ENCODE measurements around the gene SHB. TPM values are rescaled to one million over a fixed set of nuclear protein-coding genes. Genes with fewer than 3 reads are reported as not detected.

The SHB gene
- total RNA-seq, 1 donor from 2014 or later, result 0.44 TPM

- H3K36me3 Mint-ChIP-seq (ENCODE audit: low read depth), result no peaks in the 10 kb centered on the region
- POLR2A ChIA-PET, result interaction anchor here (0.7 kb wide), 1 partner anchor 482 kb away, joined by 3 read pairs; no protein-coding TSS in a partner anchor
- DNase-seq (no peak), ATAC-seq (ENCODE audit: low read depth) (no peak)
- no peak overlapping the region for H3K4me3 Mint-ChIP-seq
- H3K27ac Mint-ChIP-seq, result no peak overlapping the region
- H3K4me1 Mint-ChIP-seq, result peaks cover 2% of the 10 kb centered on the region
- intact Hi-C loops (cut with micrococcal nuclease), result loop anchor here (10.0 kb wide), 1 partner anchor 63 kb away; no protein-coding TSS in a partner anchor
- H3K27me3 Mint-ChIP-seq, result no peaks in the 10 kb centered on the region
- CTCF ChIA-PET, result interaction anchor here (1.0 to 1.2 kb wide), 2 partner anchors 8 to 242 kb away, joined by 3 read pairs; no protein-coding TSS in a partner anchor
- TF ChIP-seq CTCF (IDR thresholded peaks at IDR 0.05), result no peak
- H3K9me3 Mint-ChIP-seq, result no peaks in the 10 kb centered on the region
These were observed 151.0 kb downstream of the SHB start for GRCh38 chr9:37917801-37918664.

- Mint-ChIP-seq H3K9me3 (no peaks in the 10 kb centered on the region), H3K36me3 (ENCODE audit: low read depth) (no peaks in the 10 kb centered on the region), H3K27ac (no peak overlapping the region), H3K27me3 (no peaks in the 10 kb centered on the region), H3K4me1 (peaks cover 2% of the 10 kb centered on the region), H3K4me3 (no peak overlapping the region)
- CTCF ChIA-PET, result interaction anchor here (1.2 kb wide), 1 partner anchor 9 kb away, joined by 3 read pairs; no protein-coding TSS in a partner anchor
- intact Hi-C loops (cut with micrococcal nuclease), result loop anchor here (10.0 kb wide), 1 partner anchor 63 kb away; no protein-coding TSS in a partner anchor
- ATAC-seq (ENCODE audit: low read depth) (no peak), DNase-seq (no peak)
- POLR2A ChIA-PET, result no interaction called here
- no peak for TF ChIP-seq CTCF (IDR thresholded peaks at IDR 0.05)
These were observed 151.7 kb downstream of the SHB start for GRCh38 chr9:37917313-37917731.

- Mint-ChIP-seq H3K4me3 (no peak overlapping the region), H3K9me3 (no peaks in the 10 kb centered on the region), H3K27ac (no peak overlapping the region), H3K36me3 (ENCODE audit: low read depth) (no peaks in the 10 kb centered on the region), H3K27me3 (no peaks in the 10 kb centered on the region), H3K4me1 (peaks cover 2% of the 10 kb centered on the region)
- no peak for DNase-seq
- CTCF ChIA-PET, result interaction anchor here (0.7 to 1.2 kb wide), 2 partner anchors 9 to 476 kb away, joined by 3 read pairs; no protein-coding TSS in a partner anchor
- intact Hi-C loops (cut with micrococcal nuclease), result loop anchor here (10.0 kb wide), 1 partner anchor 62 kb away; no protein-coding TSS in a partner anchor
- POLR2A ChIA-PET, result no interaction called here
- ATAC-seq (ENCODE audit: low read depth), result no peak
- no peak for TF ChIP-seq CTCF (IDR thresholded peaks at IDR 0.05)
These were observed 152.3 kb downstream of the SHB start for GRCh38 chr9:37916471-37917312.

- DNase-seq (no peak), ATAC-seq (ENCODE audit: low read depth) (no peak)
- CTCF ChIA-PET, result interaction anchor here (0.7 to 3.1 kb wide), 4 partner anchors 172 to 517 kb away, joined by 3 to 40 read pairs (median 5); no protein-coding TSS in a partner anchor
- no peak for TF ChIP-seq CTCF (IDR thresholded peaks at IDR 0.05)
- Mint-ChIP-seq H3K36me3 (ENCODE audit: low read depth) (no peaks in the 10 kb centered on the region), H3K27me3 (no peaks in the 10 kb centered on the region), H3K4me3 (no peak overlapping the region), H3K4me1 (peaks cover 2% of the 10 kb centered on the region), H3K27ac (no peak overlapping the region), H3K9me3 (no peaks in the 10 kb centered on the region)
- intact Hi-C loops (cut with micrococcal nuclease), result loop anchor here (10.0 kb wide), 1 partner anchor 61 kb away; no protein-coding TSS in a partner anchor
- POLR2A ChIA-PET, result no interaction called here
These were observed 153.0 kb downstream of the SHB start for GRCh38 chr9:37915911-37916470.
